HG03457 (cell line): ENCODE results near the gene GPSM1.

Experiments used
- ATAC-seq: cut with Tn5 transposase; IDR thresholded peaks from one replicate; pipeline ENCODE4 v1.9.1; 2021; ENCODE audit warnings: moderate number of reproducible peaks; ENCODE audit not compliant: unreplicated experiment

GPSM1 gene

GRCh38 chr9:136372561-136373299 is 45.4 kb downstream of the GPSM1 start:
- ATAC-seq, result no peak

- no peak for ATAC-seq
These were observed 46.2 kb downstream of the GPSM1 start, which contains the start of gene CARD9 for GRCh38 chr9:136373300-136374182. TSS of gene CARD9 (minus strand) at chr9:136373669. CDS start at chr9:136372078, 1,591 bp downstream.

GRCh38 chr9:136374183-136374575 is 46.8 kb downstream of the GPSM1 start:
- ATAC-seq, result no peak

- ATAC-seq, result no peak
These were observed 47.8 kb downstream of the GPSM1 start for GRCh38 chr9:136375096-136375495.

- ATAC-seq, result no peak
These were observed 49.1 kb downstream of the GPSM1 start for GRCh38 chr9:136376457-136376856.

- ATAC-seq, result no peak
These were observed 50.2 kb downstream of the GPSM1 start for GRCh38 chr9:136377341-136378169.

DNA sequence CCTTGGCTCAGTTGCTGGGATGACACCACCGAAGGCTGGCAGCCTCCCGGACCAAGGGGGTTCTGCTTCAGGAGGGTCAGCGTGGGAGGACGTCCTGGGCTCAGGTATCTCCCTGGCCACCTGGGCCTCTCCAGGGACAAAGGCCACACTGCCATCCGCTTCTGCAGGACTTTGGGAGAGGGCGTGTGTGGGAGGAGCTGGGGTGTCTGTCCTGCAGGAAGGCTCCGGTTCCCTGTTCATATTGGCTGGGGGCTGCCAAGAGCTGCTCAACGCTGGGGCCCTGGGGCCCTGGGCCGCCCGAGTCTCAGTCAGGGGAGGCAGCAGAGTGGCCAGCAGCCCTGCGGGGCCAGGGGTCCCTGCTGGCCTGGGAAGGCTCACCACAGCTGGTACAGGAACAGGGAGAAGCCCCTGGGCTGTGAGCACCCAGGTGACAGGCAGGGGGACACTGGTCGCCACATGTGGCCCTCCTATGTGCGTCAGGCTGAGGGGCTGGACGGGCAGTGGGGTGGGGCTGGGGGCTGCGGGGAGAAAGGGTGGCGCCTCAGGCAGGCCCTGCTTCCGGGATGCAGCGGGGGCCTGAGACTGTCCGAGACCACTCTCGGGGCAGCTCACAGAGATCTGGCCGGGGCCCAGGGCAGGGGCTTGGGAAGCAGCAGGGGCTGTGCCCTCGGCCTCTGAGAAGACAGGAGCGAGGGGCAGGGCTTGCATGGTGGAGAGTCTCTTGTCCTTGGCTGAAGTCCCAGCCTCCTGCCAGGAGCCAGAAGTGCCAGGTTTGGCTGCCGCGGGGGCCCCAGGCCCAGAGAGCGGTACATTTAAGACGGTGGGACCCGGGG is 51.0 kb downstream of the GPSM1 start:
- ATAC-seq, result no peak

DNA sequence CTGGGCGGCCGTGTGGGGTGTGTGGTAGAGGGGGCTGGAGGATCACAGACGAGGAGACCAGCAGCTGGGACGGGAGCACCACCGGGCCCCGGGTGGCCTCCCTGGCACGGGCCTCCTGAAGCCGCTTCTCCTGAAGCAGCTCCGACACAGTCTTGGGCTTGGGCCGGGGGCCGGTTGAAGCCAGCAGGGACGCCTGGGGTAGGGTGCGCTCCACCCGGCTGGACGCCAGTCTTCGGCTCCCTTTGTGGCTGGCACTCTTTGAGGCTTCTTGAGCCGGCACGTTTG is 51.6 kb downstream of the GPSM1 start:
- no peak for ATAC-seq

DNA sequence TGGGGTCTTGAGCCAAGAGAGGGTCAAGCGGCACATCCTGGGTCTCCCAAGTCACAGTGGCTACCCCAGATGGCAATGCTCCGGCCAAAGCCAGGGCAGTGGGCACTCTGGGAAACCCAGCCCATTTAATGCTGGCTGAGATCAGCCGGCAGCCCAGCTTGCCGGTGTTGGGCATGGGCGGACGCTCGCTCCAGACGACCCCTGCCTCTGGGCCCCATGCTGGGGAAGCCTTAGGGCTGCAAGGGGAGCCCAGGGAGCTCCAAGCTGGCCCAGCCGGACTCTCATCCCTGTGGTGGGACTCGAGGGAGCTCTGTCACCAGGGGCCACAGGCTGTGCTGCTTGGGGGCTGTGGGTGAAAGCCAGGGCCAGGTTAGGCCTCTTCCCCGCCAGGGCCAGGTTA is 52.1 kb downstream of the GPSM1 start:
- ATAC-seq, result no peak

GRCh38 chr9:136379891-136380290 is 52.6 kb downstream of the GPSM1 start:
- no peak for ATAC-seq

GRCh38 chr9:136380381-136380780 is 53.0 kb downstream of the GPSM1 start:
- ATAC-seq, result no peak

DNA sequence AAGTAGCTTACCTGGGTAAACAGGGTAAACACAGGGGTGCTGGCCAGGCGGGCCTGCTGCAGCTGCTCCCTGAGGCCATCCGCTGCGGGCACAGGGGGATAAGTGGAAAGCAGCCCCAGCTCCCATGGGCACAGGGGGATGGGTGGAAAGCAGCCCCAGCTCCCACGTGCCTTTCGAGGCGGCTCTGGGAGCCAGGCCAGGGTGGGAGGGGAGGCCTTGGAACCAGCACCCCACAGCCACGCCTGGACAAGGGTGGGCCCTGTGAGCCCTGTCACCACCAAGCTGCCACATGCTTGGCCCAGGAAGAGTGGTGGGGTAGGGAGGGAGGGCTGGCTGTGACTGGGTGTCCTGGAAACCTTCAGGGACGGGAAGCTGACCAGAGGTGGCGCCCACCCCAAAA is 54.0 kb downstream of the GPSM1 start:
- ATAC-seq, result no peak

DNA sequence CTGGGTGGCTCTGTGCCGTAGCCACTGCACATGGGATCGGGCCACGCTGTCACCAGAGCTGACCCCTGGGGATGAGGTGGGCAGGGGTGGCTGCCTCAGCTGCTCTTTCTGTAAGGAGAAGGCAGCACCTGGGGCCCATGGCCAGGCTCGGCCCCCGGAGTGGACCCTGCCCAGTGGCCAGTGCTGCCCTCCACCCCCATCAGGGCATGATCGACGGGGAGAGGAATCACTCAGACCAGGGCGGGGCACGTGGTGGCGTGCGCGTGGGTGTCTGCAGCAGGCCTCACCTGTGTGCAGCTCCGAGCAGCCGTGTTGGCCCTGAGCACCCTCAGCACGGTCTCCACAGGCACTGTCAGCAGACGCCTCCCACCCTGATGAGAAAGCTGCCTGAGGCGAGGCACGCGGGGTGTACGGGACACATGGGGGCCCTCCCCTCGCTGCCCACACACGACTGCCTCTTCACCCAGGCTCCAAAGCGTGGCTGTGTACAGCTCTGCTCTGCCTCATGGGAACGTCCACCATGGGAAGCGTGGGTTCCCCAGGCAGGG is 54.7 kb downstream of the GPSM1 start:
- ATAC-seq, result no peak

DNA sequence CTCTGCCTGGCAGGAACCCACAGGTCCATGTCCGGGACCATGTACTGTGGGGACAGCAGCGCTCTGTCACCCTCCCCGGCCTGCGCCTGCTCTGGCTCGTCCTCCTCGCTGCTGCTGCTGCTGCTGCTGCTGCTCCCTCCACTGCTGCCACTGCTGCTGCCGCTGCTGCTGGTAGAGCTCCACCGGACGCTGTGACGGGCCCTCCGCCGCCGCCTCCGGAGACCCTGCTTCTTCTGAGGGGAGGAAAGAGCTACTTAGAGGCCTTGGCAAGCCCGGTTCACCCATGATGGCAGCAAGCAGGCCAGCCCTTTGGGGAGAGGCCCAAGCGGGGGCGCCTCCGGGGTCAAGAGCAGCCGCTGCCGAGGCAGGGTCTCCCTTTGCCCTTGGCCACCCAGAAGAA is 56.1 kb downstream of the GPSM1 start:
- ATAC-seq, result no peak

GRCh38 chr9:136385015-136385414 is 57.7 kb downstream of the GPSM1 start:
- no peak for ATAC-seq

DNA sequence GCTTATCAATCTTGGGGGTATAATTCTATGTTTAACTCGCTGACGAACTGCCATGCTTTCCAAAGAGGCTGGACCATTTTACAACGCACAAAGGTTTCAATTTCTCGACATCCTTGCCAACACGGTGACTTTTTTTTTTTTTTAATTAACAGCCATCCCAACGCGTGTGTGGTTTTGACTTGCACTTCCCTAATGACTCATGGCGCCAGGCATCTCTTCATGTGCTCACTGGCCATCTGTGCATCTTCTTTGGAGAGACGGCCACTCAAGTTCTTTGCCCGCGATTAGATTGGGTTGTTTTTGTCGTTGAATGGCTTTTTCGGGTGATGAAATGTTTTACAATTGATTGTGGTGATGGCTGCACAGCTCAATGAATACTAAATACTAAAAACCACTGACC is 58.7 kb downstream of the GPSM1 start:
- no peak for ATAC-seq

DNA sequence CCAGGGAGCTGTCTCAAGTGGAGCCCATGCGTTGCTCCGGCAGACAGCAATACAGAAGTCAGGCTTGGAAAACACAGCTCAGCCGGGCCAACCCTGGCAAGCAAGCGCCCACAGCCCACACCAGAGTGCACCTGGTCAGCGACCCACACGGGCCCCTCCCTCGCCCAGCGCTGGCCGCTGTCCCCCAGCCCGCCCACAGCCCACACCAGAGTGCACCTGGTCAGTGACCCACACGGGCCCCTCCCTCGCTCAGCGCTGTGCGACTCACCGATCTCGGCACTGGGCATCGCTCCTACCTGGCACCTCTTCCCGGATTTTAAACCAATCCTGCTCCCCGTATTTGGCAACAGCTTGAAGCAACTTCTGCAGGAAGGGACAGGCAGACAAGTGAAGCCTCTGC is 59.9 kb downstream of the GPSM1 start:
- ATAC-seq, result no peak

- no peak for ATAC-seq
These were observed 62.1 kb downstream of the GPSM1 start for GRCh38 chr9:136389396-136389795.

GRCh38 chr9:136391737-136392537 is 64.6 kb downstream of the GPSM1 start:
- ATAC-seq, result no peak
